Retinal pigment epithelial cell (primary cell): ENCODE measurements around the gene TFAM.
A peak's percentile ranks its signal among the peaks of the same experiment; 100 is the strongest.

ENCODE experiments used
- DNase-seq: peaks from one replicate; pipeline ENCODE4 v3.0.0-alpha.2; 2010; ENCODE audit warnings: low read depth
- H3K4me3 ChIP-seq: 2 replicates; pipeline ENCODE4 v1.5.1; 2011; ENCODE audit warnings: mild to moderate bottlenecking, low read length, control low read depth, moderate library complexity
- CTCF ChIP-seq: conservative IDR thresholded peaks from 2 replicates; pipeline ENCODE4 v1.5.1; 2011; ENCODE audit warnings: low read depth, low read length, control low read depth, inconsistent platforms

The TFAM gene

DNA sequence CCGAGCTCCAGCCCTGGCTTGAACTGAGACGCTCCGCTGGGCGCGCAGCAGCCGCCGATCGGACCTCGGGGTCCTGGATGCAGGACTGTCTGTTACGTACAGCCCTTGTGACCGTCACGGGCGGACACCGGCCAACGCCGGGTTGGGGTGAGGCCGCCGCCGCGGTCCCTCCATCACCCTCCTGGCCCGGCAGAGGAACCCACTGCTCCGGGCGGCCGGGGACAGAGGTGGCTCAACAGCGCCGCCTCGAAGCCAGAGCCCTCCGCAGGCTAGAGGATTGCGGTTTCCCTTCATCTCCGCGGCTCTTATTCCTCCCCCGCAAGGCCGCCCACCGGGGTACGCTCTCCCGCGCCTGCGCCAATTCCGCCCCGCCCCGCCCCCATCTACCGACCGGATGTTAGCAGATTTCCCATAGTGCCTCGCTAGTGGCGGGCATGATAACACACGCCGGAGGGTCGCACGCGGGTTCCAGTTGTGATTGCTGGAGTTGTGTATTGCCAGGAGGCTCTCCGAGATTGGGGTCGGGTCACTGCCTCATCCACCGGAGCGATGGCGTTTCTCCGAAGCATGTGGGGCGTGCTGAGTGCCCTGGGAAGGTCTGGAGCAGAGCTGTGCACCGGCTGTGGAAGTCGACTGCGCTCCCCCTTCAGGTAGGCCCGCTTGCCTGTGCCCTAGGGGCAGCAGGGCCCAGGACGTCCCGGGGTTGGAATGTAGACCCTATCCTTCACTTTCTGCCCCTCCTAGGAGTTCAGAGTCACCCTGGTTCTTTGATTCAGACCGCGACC lies at the start of gene TFAM:
Gene TFAM (plus strand): TSS at position 412 of the 785 bp plus-strand sequence. CDS start 138 bp downstream, at position 550.
- peak; percentile 73 for DNase-seq
- peak; percentile 62 for TF ChIP-seq CTCF
- H3K4me3 ChIP-seq = peak within 1 kb of the TSS; percentile 91

DNA sequence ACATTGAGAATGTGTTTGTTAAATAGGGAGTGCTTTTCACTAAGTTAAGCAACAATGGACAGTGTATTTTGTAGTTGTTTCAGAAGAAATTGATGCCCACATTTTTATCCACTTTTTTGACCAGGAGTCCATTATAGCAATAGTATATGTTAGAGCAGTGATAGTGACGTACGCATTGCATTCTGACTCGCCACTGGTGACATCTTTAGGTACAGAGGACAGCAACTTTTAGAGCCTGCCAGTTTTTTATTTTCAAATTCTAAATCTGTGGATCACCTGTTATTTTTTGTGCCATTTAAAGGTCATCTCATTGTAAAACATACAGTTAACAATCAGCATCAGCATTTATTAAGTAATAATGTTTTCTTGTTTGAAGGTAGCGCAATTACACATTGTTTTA lies 49.0 kb upstream of the TFAM start:
- H3K4me3 ChIP-seq = peak overlapping the region; percentile 84
- no peak for TF ChIP-seq CTCF
- DNase-seq = no peak

DNA sequence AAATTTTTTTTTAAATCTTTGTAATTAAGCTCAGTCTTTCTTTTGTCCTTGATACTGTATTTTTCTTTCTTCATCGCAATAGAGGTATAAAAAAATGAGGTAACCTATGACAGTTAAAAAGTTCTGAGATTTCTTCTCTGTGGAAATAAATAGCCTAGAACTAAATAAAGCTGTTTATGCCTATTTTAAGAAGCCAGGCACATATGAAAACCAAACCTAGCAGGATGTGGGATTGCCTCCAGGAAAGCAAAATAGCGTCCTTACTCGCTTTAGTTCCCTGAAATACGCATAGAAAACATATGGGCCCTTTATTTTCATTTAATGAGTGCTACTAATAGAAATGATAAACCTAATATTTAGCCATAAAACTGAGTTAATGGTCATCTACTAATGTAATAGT lies 43.8 kb upstream of the TFAM start:
- TF ChIP-seq CTCF = no peak
- no peak overlapping the region for H3K4me3 ChIP-seq
- DNase-seq = no peak

DNA sequence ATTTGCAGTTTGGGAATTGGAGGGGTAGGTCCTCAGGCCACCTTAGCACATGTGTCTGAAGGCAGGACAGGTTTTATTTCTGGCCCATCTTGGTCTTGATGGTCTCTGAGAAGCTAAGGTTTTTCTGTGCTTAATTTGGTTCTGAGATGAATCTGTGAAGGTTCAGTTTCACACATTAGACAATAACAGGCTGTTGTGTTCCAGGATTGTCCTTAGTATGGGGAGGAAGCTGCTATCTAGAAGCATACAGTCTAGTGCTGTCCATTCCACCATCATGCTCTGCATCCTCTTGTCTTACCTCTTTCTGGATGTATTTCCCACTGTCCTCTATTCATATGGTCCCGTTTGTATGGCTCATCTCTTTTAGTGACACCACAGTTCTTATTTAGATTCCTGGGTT lies 43.3 kb upstream of the TFAM start:
- TF ChIP-seq CTCF = no peak
- no peak for DNase-seq
- H3K4me3 ChIP-seq = no peak overlapping the region

- DNase-seq = no peak
- H3K4me3 ChIP-seq = no peak overlapping the region
- TF ChIP-seq CTCF = no peak
Observed at GRCh38 chr10:58347967-58348366, 37.2 kb upstream of the TFAM start.

GRCh38 chr10:58348571-58349033 lies 36.6 kb upstream of the TFAM start:
- no peak for DNase-seq
- H3K4me3 ChIP-seq = no peak overlapping the region
- no peak for TF ChIP-seq CTCF

DNA sequence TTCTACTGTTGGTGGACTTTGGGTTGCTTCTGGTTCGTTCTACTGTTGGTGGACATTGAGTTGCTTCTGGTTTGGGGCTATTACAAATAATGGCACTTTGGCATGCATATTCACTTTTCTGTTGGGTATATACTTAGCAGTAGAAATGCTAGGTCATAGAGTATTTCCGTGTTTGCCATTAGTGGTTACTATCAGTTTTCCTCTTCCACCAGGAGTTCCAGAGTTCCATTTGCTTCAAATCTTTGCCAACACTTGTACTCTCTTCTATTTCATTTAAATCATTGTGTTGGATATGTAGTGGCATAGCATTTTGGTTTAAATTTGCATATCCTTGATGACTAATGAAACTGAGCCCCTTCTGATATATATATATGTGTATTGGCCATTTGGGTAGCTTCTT lies 35.2 kb upstream of the TFAM start:
- TF ChIP-seq CTCF = no peak
- no peak overlapping the region for H3K4me3 ChIP-seq

More for the DNA sequence above, 35.2 kb upstream of the TFAM start:
- no peak for DNase-seq
